ENCODE results near the gene CP.
"Not testable (repeated sequence)": the region's sequence is repeated elsewhere in the genome, so short reads cannot be mapped to it uniquely, and the experiment has no call there.

The CP gene

GRCh38 chr3:149227591-149228268 lies 6.1 kb upstream of the CP start:
- FAIRE-seq, result no peak
- no peak for DNase-seq (ENCODE audit: insufficient read length, low spot score)
- no peak for TF ChIP-seq CTCF (IDR thresholded peaks at IDR 0.05; ENCODE audit: insufficient read depth, missing control alignments)

- FAIRE-seq, result no peak
- DNase-seq (ENCODE audit: insufficient read length, low spot score), result no peak
- no peak for TF ChIP-seq CTCF (IDR thresholded peaks at IDR 0.05; ENCODE audit: insufficient read depth, missing control alignments)
Observed at GRCh38 chr3:149226776-149227175, 5.1 kb upstream of the CP start.

GRCh38 chr3:149224736-149225594 lies 3.3 kb upstream of the CP start:
- FAIRE-seq, result no peak
- no peak for TF ChIP-seq CTCF (IDR thresholded peaks at IDR 0.05; ENCODE audit: insufficient read depth, missing control alignments)
- DNase-seq (ENCODE audit: insufficient read length, low spot score), result no peak

GRCh38 chr3:149223461-149223820 lies 1.8 kb upstream of the CP start:
- no peak for FAIRE-seq
- no peak for DNase-seq (ENCODE audit: insufficient read length, low spot score)
- no peak for TF ChIP-seq CTCF (IDR thresholded peaks at IDR 0.05; ENCODE audit: insufficient read depth, missing control alignments)

GRCh38 chr3:149219380-149220121 lies 2.1 kb downstream of the CP start:
- DNase-seq (ENCODE audit: insufficient read length, low spot score); FAIRE-seq: not testable (repeated sequence)

GRCh38 chr3:149217347-149217746 lies 4.3 kb downstream of the CP start:
- no peak for TF ChIP-seq CTCF (IDR thresholded peaks at IDR 0.05; ENCODE audit: insufficient read depth, missing control alignments)
- no peak for DNase-seq (ENCODE audit: insufficient read length, low spot score)
- FAIRE-seq, result no peak

- DNase-seq (ENCODE audit: insufficient read length, low spot score) (no peak), FAIRE-seq (no peak)
- TF ChIP-seq CTCF (IDR thresholded peaks at IDR 0.05; ENCODE audit: insufficient read depth, missing control alignments), result no peak
Observed at GRCh38 chr3:149216193-149216869, 5.3 kb downstream of the CP start.

All from D721Med (cell line).